WTC11 (cell line): ENCODE results near the gene UGT2A1. TPM values are rescaled to one million over a fixed set of nuclear protein-coding genes. Genes with fewer than 3 reads are reported as not detected.
A peak's percentile ranks its signal among the peaks of the same experiment; 100 is the strongest.

Experiments
- ATAC-seq: fragments of 200-7000 bp; cut with Tn5 transposase; 2 replicates; pipeline ENCODE4 v1.10.0; 2021; ENCODE audit warnings: mild to moderate bottlenecking, moderate library complexity
- CTCF ChIA-PET: fragments of 300-600 bp; sonication (Branson Sonifier 250); formaldehyde crosslinking; loops from one replicate; lab custom pipeline; 2021; ENCODE audit warnings: antibody characterized with exemption; lab: Charles Lee
- POLR2A ChIA-PET: fragments of 350-600 bp; sonication (Branson Sonifier 250); formaldehyde crosslinking; loops from one replicate; lab custom pipeline; 2021; ENCODE audit warnings: antibody characterized with exemption; lab: Charles Lee
- DNase-seq: peaks from one replicate; pipeline ENCODE4 v3.0.0; 2021; ENCODE audit warnings: low spot score
- H3K27ac Mint-ChIP-seq: 2 replicates; pipeline ENCODE4 v1.8.0; 2021; ENCODE audit warnings: mixed read lengths
- H3K27me3 Mint-ChIP-seq: 2 replicates; pipeline ENCODE4 v1.8.0; 2021; ENCODE audit warnings: low read depth, mild to moderate bottlenecking, moderate library complexity, mixed read lengths
- H3K36me3 Mint-ChIP-seq: 2 replicates; pipeline ENCODE4 v1.8.0; 2021; ENCODE audit warnings: mixed read lengths
- H3K4me1 Mint-ChIP-seq: 2 replicates; pipeline ENCODE4 v1.8.0; 2022; ENCODE audit warnings: mixed read lengths
- H3K4me3 Mint-ChIP-seq: 2 replicates; pipeline ENCODE4 v1.8.0; 2021; ENCODE audit warnings: mild to moderate bottlenecking, moderate library complexity, mixed read lengths
- H3K9me3 Mint-ChIP-seq: 2 replicates; pipeline ENCODE4 v1.8.0; 2021; ENCODE audit warnings: mixed read lengths
- CREB1 ChIP-seq: sonication (generic); formaldehyde crosslinking; IDR thresholded peaks from 2 replicates; pipeline ENCODE4 v1.8.0; 2023; ENCODE audit warnings: mild to moderate bottlenecking, missing genetic modification reagents
- IRF1 ChIP-seq: sonication (generic); formaldehyde crosslinking; IDR thresholded peaks from 2 replicates; pipeline ENCODE4 v1.8.0; 2023; ENCODE audit warnings: missing genetic modification reagents
- OVOL2 ChIP-seq: fragments of 250-450 bp; sonication (Bioruptor Pico); IDR thresholded peaks from 2 replicates; pipeline ENCODE4 v1.9.0; 2021; ENCODE audit warnings: mild to moderate bottlenecking, borderline replicate concordance
- PREB ChIP-seq: sonication (generic); formaldehyde crosslinking; IDR thresholded peaks from 2 replicates; pipeline ENCODE4 v1.8.1; 2022; ENCODE audit warnings: mild to moderate bottlenecking, missing genetic modification reagents, moderate library complexity, borderline replicate concordance
- STAT6 ChIP-seq: sonication (generic); formaldehyde crosslinking; conservative IDR thresholded peaks from 2 replicates; pipeline ENCODE4 v1.8.1; 2023; ENCODE audit warnings: mild to moderate bottlenecking, low read depth, missing genetic modification reagents, moderate library complexity
- TP53 ChIP-seq: sonication (generic); formaldehyde crosslinking; IDR thresholded peaks from 2 replicates; pipeline ENCODE4 v1.8.1; 2023; ENCODE audit warnings: mild to moderate bottlenecking, missing genetic modification reagents
- total RNA-seq: library from RNA; stranded (reverse); gene quantifications from 3 replicates; pipeline ENCODE4 v1.2.3, GENCODE V29; 2021
- TF ChIP-seq, protein P1 (sequence below): sonication (generic); formaldehyde crosslinking; IDR thresholded peaks from 2 replicates; pipeline ENCODE4 v1.8.0; 2022; ENCODE audit warnings: missing genetic modification reagents
- TF ChIP-seq, protein P2 (sequence below): sonication (generic); formaldehyde crosslinking; IDR thresholded peaks from 2 replicates; pipeline ENCODE4 v1.8.1; 2023; ENCODE audit warnings: mild to moderate bottlenecking, missing genetic modification reagents, moderate library complexity
- TF ChIP-seq, protein P3 (sequence below): sonication (generic); formaldehyde crosslinking; IDR thresholded peaks from 2 replicates; pipeline ENCODE4 v1.8.1; 2022; ENCODE audit warnings: mild to moderate bottlenecking, moderate library complexity, missing genetic modification reagents
- TF ChIP-seq, protein P4 (sequence below): sonication (generic); formaldehyde crosslinking; IDR thresholded peaks from 2 replicates; pipeline ENCODE4 v1.8.1; 2023; ENCODE audit warnings: mild to moderate bottlenecking, missing genetic modification reagents, moderate library complexity

The UGT2A1 gene
- total RNA-seq, 1 experiment from 2014 or later = 0.81 TPM

GRCh38 chr4:69610484-69610883, 42.6 kb downstream of the UGT2A1 start:
- no peak overlapping the region for H3K4me3 Mint-ChIP-seq
- no peak overlapping the region for H3K27ac Mint-ChIP-seq
- TF ChIP-seq STAT6 (CRISPR knock-in tag) (no peak), OVOL2 (CRISPR knock-in tag) (no peak), CREB1 (CRISPR knock-in tag) (no peak), PREB (CRISPR knock-in tag) (no peak)
- TF ChIP-seq, protein P1, sequence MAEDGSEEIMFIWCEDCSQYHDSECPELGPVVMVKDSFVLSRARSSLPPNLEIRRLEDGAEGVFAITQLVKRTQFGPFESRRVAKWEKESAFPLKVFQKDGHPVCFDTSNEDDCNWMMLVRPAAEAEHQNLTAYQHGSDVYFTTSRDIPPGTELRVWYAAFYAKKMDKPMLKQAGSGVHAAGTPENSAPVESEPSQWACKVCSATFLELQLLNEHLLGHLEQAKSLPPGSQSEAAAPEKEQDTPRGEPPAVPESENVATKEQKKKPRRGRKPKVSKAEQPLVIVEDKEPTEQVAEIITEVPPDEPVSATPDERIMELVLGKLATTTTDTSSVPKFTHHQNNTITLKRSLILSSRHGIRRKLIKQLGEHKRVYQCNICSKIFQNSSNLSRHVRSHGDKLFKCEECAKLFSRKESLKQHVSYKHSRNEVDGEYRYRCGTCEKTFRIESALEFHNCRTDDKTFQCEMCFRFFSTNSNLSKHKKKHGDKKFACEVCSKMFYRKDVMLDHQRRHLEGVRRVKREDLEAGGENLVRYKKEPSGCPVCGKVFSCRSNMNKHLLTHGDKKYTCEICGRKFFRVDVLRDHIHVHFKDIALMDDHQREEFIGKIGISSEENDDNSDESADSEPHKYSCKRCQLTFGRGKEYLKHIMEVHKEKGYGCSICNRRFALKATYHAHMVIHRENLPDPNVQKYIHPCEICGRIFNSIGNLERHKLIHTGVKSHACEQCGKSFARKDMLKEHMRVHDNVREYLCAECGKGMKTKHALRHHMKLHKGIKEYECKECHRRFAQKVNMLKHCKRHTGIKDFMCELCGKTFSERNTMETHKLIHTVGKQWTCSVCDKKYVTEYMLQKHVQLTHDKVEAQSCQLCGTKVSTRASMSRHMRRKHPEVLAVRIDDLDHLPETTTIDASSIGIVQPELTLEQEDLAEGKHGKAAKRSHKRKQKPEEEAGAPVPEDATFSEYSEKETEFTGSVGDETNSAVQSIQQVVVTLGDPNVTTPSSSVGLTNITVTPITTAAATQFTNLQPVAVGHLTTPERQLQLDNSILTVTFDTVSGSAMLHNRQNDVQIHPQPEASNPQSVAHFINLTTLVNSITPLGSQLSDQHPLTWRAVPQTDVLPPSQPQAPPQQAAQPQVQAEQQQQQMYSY (CRISPR knock-in tag) = no peak
- TF ChIP-seq, protein P2, sequence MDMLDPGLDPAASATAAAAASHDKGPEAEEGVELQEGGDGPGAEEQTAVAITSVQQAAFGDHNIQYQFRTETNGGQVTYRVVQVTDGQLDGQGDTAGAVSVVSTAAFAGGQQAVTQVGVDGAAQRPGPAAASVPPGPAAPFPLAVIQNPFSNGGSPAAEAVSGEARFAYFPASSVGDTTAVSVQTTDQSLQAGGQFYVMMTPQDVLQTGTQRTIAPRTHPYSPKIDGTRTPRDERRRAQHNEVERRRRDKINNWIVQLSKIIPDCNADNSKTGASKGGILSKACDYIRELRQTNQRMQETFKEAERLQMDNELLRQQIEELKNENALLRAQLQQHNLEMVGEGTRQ (CRISPR knock-in tag) = no peak
- TF ChIP-seq, protein P3, sequence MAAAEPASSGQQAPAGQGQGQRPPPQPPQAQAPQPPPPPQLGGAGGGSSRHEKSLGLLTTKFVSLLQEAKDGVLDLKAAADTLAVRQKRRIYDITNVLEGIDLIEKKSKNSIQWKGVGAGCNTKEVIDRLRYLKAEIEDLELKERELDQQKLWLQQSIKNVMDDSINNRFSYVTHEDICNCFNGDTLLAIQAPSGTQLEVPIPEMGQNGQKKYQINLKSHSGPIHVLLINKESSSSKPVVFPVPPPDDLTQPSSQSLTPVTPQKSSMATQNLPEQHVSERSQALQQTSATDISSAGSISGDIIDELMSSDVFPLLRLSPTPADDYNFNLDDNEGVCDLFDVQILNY = no peak
- H3K4me1 Mint-ChIP-seq = no peaks in the 10 kb centered on the region
- no peaks in the 10 kb centered on the region for H3K27me3 Mint-ChIP-seq
- H3K36me3 Mint-ChIP-seq = no peaks in the 10 kb centered on the region
- H3K9me3 Mint-ChIP-seq = peaks cover 11% of the 10 kb centered on the region
- POLR2A ChIA-PET = no interaction called here
- CTCF ChIA-PET = no interaction called here
- ATAC-seq (no peak), DNase-seq (no peak)

- peak; percentile 25 for DNase-seq
- no peaks in the 10 kb centered on the region for H3K4me1 Mint-ChIP-seq
- H3K9me3 Mint-ChIP-seq = peaks cover 12% of the 10 kb centered on the region
- TF ChIP-seq IRF1 = no peak
- TF ChIP-seq TP53 = no peak
- TF ChIP-seq, protein P4, sequence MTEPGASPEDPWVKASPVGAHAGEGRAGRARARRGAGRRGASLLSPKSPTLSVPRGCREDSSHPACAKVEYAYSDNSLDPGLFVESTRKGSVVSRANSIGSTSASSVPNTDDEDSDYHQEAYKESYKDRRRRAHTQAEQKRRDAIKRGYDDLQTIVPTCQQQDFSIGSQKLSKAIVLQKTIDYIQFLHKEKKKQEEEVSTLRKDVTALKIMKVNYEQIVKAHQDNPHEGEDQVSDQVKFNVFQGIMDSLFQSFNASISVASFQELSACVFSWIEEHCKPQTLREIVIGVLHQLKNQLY (CRISPR knock-in tag) = no peak
- TF ChIP-seq, protein P2 (CRISPR knock-in tag) = no peak
- no peak overlapping the region for H3K27ac Mint-ChIP-seq
- peak; percentile 97 for ATAC-seq
- H3K27me3 Mint-ChIP-seq = no peaks in the 10 kb centered on the region
- ChIA-PET CTCF (no interaction called here), POLR2A (no interaction called here)
- no peak overlapping the region for H3K4me3 Mint-ChIP-seq
- H3K36me3 Mint-ChIP-seq = no peaks in the 10 kb centered on the region
Observed at GRCh38 chr4:69601065-69601464, 52.0 kb downstream of the UGT2A1 start.
